LNCAP (cell line): ENCODE data around the gene C1QTNF3.

Experiments used
- CTCF ChIP-seq: fragments of 450-650 bp; IDR thresholded peaks from 2 replicates; pipeline ENCODE4 v1.5.1; 2017; ENCODE audit warnings: mild to moderate bottlenecking

C1QTNF3 gene

DNA sequence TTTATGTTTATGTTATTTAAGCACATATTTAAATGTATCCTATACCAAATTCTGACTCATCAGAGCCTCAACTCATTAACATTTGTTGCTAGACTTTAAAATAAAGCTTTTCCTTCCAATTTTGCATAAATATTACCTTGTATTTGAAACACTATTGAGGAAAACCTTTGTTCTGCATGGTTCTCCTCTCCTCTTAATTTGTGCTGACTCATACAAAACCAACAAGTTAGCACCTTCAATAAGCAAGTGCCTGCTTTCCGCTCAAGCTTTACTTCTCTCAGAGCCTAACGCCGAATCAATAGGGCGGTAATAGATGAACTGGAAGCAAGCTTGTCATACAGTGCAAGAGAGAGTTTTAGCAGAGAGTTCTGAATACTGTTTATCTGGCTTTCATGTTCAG lies 43.0 kb downstream of the C1QTNF3 start:
- TF ChIP-seq CTCF: no peak

GRCh38 chr5:33997331-33997983 lies 45.6 kb downstream of the C1QTNF3 start:
- TF ChIP-seq CTCF: peak; percentile 77

- no peak for TF ChIP-seq CTCF
Observed at GRCh38 chr5:33995865-33996264, 47.1 kb downstream of the C1QTNF3 start.

- TF ChIP-seq CTCF: no peak
Observed at GRCh38 chr5:33994845-33995244, 48.2 kb downstream of the C1QTNF3 start.

DNA sequence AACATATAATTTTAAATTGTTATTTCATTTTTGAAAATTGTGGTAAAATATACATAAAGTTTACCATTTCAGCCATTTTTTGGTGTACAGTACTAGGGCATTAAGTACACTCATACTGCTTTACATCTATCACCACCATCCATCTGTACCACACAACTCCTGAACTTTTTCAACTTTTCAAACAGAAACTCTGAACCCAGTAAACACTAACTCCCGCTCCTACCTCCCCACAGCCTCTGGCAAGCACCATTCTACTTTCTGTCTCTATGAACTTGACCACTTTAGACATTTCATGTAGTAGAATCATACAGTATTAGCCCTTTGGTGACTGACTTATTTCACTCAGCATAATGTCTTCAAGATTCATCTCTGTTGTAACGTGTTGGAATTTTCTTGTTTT lies 50.1 kb downstream of the C1QTNF3 start:
- TF ChIP-seq CTCF: no peak

DNA sequence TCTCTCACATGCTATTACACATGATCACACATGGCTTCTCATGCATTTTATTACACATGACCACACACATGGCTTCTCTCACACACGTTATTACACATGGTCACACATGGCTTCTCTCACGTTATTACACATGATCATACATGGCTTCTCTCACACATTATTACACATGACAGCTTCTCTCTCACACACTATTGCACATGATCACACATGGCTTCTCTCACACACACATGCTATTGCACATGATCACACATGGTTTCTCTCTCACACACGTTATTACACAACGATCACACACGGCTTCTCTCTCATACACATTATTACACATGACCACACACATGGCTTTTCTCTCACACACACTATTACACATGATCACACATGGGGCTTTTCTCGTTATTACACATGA lies 57.6 kb downstream of the C1QTNF3 start:
- TF ChIP-seq CTCF: no peak

GRCh38 chr5:33984671-33985124 lies 58.3 kb downstream of the C1QTNF3 start, which contains the start of gene SLC45A2:
SLC45A2 (minus strand) TSS chr5:33984693; CDS start chr5:33984583, 110 bp downstream.
- TF ChIP-seq CTCF: no peak

GRCh38 chr5:33984178-33984577 lies 58.8 kb downstream of the C1QTNF3 start:
- no peak for TF ChIP-seq CTCF
